HL-60 (cell line): ENCODE results near the gene HSPB1.

Source experiments
- DNase-seq, 2 experiments: peaks; one replicate each; pipeline ENCODE4 v3.0.0-alpha.2; 2010 to 2020; ENCODE audit warnings: low read depth in 1 of 2, low spot score in 1 of 2
- H3K27ac ChIP-seq: fragments of 250-450 bp; sonication (Bioruptor Pico); replicated peaks from 2 replicates; pipeline ENCODE4 v1.5.1; 2020; ENCODE audit warnings: mild to moderate bottlenecking, moderate library complexity
- H3K27me3 ChIP-seq: fragments of 250-450 bp; sonication (Bioruptor Pico); 2 replicates; pipeline ENCODE4 v1.5.1; 2021; ENCODE audit warnings: mild to moderate bottlenecking, moderate library complexity; ENCODE audit not compliant: insufficient read depth, poor library complexity, severe bottlenecking
- H3K4me3 ChIP-seq: replicated peaks from 2 replicates; pipeline ENCODE4 v1.5.1; 2011; ENCODE audit warnings: mild to moderate bottlenecking, control low read depth, low read length; ENCODE audit not compliant: insufficient read depth
- GABPA ChIP-seq: IDR thresholded peaks from 2 replicates; pipeline ENCODE4 v1.6.1; 2012; ENCODE audit warnings: low read depth
- POLR2AphosphoS5 ChIP-seq: IDR thresholded peaks from 2 replicates; pipeline ENCODE4 v1.6.1; 2012; ENCODE audit warnings: low read depth
- SPI1 ChIP-seq: IDR thresholded peaks from 2 replicates; pipeline ENCODE4 v1.6.1; 2012; ENCODE audit warnings: low read depth, mild to moderate bottlenecking, borderline replicate concordance
- TF ChIP-seq, protein P1 (sequence below): IDR thresholded peaks from 2 replicates; pipeline ENCODE4 v1.6.1; 2012; ENCODE audit warnings: low read depth; ENCODE audit not compliant: insufficient replicate concordance
- TF ChIP-seq, protein P2 (sequence below): IDR thresholded peaks from one replicate; pipeline ENCODE4 v1.5.1; 2011; ENCODE audit warnings: low read length, control low read depth, inconsistent platforms; ENCODE audit not compliant: insufficient read depth

The HSPB1 gene

DNA sequence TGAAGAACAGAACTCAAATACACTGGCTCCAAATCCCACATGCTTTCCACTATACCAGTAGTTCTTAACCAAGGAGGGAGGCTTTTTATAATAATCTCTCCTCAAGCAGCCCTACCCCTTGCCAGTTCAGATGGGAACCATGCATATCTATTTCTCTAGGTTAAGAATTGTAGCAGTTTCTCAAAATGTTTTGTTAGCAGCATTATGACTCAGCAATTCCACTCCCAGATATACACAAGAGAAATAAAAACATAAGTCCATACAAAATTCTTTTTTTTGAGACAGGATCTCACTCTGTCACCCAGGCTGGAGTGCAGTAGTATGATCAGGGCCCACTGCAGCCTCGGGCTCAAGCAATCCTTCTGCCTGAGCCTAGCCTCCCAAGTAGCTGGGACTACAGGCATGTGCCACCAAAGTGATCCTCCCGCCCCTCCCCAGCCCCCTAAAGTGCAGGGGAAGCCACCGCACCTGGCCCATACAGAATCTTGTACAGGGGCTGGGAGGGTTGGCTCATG is 38.2 kb downstream of the HSPB1 start:
- H3K4me3 ChIP-seq = no peak overlapping the region
- TF ChIP-seq, protein P1, sequence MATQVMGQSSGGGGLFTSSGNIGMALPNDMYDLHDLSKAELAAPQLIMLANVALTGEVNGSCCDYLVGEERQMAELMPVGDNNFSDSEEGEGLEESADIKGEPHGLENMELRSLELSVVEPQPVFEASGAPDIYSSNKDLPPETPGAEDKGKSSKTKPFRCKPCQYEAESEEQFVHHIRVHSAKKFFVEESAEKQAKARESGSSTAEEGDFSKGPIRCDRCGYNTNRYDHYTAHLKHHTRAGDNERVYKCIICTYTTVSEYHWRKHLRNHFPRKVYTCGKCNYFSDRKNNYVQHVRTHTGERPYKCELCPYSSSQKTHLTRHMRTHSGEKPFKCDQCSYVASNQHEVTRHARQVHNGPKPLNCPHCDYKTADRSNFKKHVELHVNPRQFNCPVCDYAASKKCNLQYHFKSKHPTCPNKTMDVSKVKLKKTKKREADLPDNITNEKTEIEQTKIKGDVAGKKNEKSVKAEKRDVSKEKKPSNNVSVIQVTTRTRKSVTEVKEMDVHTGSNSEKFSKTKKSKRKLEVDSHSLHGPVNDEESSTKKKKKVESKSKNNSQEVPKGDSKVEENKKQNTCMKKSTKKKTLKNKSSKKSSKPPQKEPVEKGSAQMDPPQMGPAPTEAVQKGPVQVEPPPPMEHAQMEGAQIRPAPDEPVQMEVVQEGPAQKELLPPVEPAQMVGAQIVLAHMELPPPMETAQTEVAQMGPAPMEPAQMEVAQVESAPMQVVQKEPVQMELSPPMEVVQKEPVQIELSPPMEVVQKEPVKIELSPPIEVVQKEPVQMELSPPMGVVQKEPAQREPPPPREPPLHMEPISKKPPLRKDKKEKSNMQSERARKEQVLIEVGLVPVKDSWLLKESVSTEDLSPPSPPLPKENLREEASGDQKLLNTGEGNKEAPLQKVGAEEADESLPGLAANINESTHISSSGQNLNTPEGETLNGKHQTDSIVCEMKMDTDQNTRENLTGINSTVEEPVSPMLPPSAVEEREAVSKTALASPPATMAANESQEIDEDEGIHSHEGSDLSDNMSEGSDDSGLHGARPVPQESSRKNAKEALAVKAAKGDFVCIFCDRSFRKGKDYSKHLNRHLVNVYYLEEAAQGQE = no peak
- TF ChIP-seq, protein P2, sequence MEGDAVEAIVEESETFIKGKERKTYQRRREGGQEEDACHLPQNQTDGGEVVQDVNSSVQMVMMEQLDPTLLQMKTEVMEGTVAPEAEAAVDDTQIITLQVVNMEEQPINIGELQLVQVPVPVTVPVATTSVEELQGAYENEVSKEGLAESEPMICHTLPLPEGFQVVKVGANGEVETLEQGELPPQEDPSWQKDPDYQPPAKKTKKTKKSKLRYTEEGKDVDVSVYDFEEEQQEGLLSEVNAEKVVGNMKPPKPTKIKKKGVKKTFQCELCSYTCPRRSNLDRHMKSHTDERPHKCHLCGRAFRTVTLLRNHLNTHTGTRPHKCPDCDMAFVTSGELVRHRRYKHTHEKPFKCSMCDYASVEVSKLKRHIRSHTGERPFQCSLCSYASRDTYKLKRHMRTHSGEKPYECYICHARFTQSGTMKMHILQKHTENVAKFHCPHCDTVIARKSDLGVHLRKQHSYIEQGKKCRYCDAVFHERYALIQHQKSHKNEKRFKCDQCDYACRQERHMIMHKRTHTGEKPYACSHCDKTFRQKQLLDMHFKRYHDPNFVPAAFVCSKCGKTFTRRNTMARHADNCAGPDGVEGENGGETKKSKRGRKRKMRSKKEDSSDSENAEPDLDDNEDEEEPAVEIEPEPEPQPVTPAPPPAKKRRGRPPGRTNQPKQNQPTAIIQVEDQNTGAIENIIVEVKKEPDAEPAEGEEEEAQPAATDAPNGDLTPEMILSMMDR = no peak
- TF ChIP-seq GABPA (no peak), POLR2AphosphoS5 (no peak), SPI1 (no peak)

DNA sequence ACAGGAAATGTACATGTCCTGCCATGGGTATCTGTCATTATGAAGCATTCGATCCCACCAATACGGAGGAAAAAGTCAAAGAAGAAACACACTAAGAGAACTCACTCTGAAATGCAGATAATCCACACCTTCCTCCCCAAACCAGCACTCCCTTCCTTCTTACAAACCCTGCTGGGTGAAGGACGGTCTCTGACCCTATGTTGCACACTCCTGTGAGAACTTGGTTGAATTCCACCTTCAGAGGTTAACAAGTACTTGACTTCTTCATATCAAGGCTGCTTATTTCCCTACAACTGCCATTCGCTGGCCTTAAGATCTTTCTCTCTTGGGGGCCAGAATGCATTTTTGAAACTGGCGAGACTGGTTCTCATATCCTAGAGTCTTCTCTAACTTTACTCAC is 39.7 kb downstream of the HSPB1 start:
- Histone ChIP-seq H3K27ac (no peak overlapping the region), H3K27me3 (no peaks in the 10 kb centered on the region), H3K4me3 (no peak overlapping the region)
- no peak for DNase-seq
- TF ChIP-seq, protein P1 = no peak
- no peak for TF ChIP-seq GABPA
- TF ChIP-seq, protein P2 = no peak
- TF ChIP-seq SPI1 = no peak
- TF ChIP-seq POLR2AphosphoS5 = no peak

More for the DNA sequence above, 38.2 kb downstream of the HSPB1 start:
- no peaks in the 10 kb centered on the region for H3K27me3 ChIP-seq
- DNase-seq = no peak
- no peak overlapping the region for H3K27ac ChIP-seq

GRCh38 chr7:76343294-76343930 is 40.9 kb downstream of the HSPB1 start:
- TF ChIP-seq GABPA (no peak), POLR2AphosphoS5 (no peak)
- TF ChIP-seq, protein P1 = no peak
- no peak for DNase-seq
- no peaks in the 10 kb centered on the region for H3K27me3 ChIP-seq
- no peak overlapping the region for H3K4me3 ChIP-seq
- H3K27ac ChIP-seq = no peak overlapping the region
